H1 (cell line): ENCODE measurements around the gene MCRS1. TPM values are rescaled to one million over a fixed set of nuclear protein-coding genes. Genes with fewer than 3 reads are reported as not detected.

Experiments
- CTCF ChIA-PET: fragments of 300-600 bp; sonication (Branson Sonifier 250); formaldehyde crosslinking; loops from one replicate; lab custom pipeline; 2021; ENCODE audit not compliant: partially characterized antibody; lab: Charles Lee
- POLR2A ChIA-PET: fragments of 300-600 bp; sonication (Branson Sonifier 250); formaldehyde crosslinking; loops from one replicate; lab custom pipeline; 2021; ENCODE audit warnings: inconsistent platforms; ENCODE audit not compliant: partially characterized antibody; lab: Charles Lee
- DNase-seq, 2 experiments: peaks; one replicate each; pipeline versions ENCODE4 v3.0.0 to v3.0.0-alpha.2; 2010 to 2022; ENCODE audit warnings: low spot score in 2 of 2, low read depth in 1 of 2, mixed read lengths in 1 of 2
- FAIRE-seq: peaks from 2 replicates; lab custom pipeline; 2011; peaks lifted over from hg19 to GRCh38; lab: Jason Lieb, UNC
- H2AFZ ChIP-seq: 2 replicates; pipeline ENCODE4 v1.8.1; 2012; ENCODE audit warnings: low read length, inconsistent platforms
- H2AK5ac ChIP-seq: 2 replicates; pipeline ENCODE4 v1.6.1; 2013; ENCODE audit warnings: low read depth, low read length
- H2BK120ac ChIP-seq: replicated peaks from 2 replicates; pipeline ENCODE3; 2013; ENCODE audit warnings: low read depth, low read length, inconsistent platforms
- H2BK12ac ChIP-seq: 2 replicates; pipeline ENCODE4 v1.6.1; 2013; ENCODE audit warnings: low read depth, low read length
- H2BK15ac ChIP-seq: 2 replicates; pipeline ENCODE4 v1.6.1; 2013; ENCODE audit warnings: low read length
- H2BK20ac ChIP-seq: 2 replicates; pipeline ENCODE4 v1.6.1; 2013; ENCODE audit warnings: low read length
- H2BK5ac ChIP-seq: 2 replicates; pipeline ENCODE4 v1.6.1; 2013; ENCODE audit warnings: low read depth, low read length
- H3K14ac ChIP-seq: 2 replicates; pipeline ENCODE4 v1.6.1; 2013; ENCODE audit warnings: inconsistent platforms; ENCODE audit not compliant: insufficient read length
- H3K18ac ChIP-seq: 2 replicates; pipeline ENCODE4 v1.6.1; 2013; ENCODE audit warnings: low read length; ENCODE audit errors: extremely low read depth
- H3K23ac ChIP-seq: 2 replicates; pipeline ENCODE4 v1.6.1; 2013; ENCODE audit warnings: inconsistent platforms; ENCODE audit not compliant: insufficient read length
- H3K23me2 ChIP-seq: 2 replicates; pipeline ENCODE4 v1.6.1; 2013; ENCODE audit warnings: low read depth, low read length
- H3K27ac ChIP-seq: 2 replicates; pipeline ENCODE4 v1.6.1; 2011; ENCODE audit warnings: low read depth, low read length, inconsistent platforms
- H3K27me3 ChIP-seq, 4 experiments: replicated peaks in 1 of 4; 1 replicate in 1 of 4; 2 replicates in 3 of 4; pipeline versions ENCODE4 v1.6.1 to v1.8.1; 2011 to 2013; ENCODE audit warnings: low read length in 3 of 4, mild to moderate bottlenecking in 3 of 4, inconsistent platforms in 2 of 4, mixed read lengths in 2 of 4, moderate library complexity in 1 of 4; ENCODE audit not compliant: control insufficient read depth in 3 of 4, insufficient read depth in 3 of 4; ENCODE audit errors: extremely low read depth in 1 of 4
- H3K36me3 ChIP-seq, 4 experiments: 2 replicates each; pipeline versions ENCODE4 v1.6.1 to v1.8.1; 2011 to 2013; ENCODE audit warnings: mild to moderate bottlenecking in 4 of 4, low read length in 3 of 4, moderate library complexity in 2 of 4, control low read depth in 1 of 4, inconsistent platforms in 1 of 4; ENCODE audit not compliant: insufficient read depth in 4 of 4, control insufficient read depth in 2 of 4
- H3K4ac ChIP-seq: replicated peaks from 2 replicates; pipeline ENCODE3; 2013; ENCODE audit warnings: low read length, low read depth, mixed read lengths, inconsistent platforms; ENCODE audit not compliant: insufficient read length
- H3K4me1 ChIP-seq, 4 experiments: replicated peaks in 1 of 4; 1 replicate in 1 of 4; 2 replicates in 3 of 4; pipeline versions ENCODE4 v1.6.1 to v1.8.1; 2011 to 2013; ENCODE audit warnings: low read length in 3 of 4, inconsistent platforms in 2 of 4, mixed read lengths in 1 of 4; ENCODE audit not compliant: insufficient read depth in 4 of 4, control insufficient read depth in 3 of 4
- H3K4me2 ChIP-seq, 2 experiments: 2 replicates each; pipeline versions ENCODE4 v1.6.1 to v1.8.1; 2011 to 2013; ENCODE audit warnings: low read depth in 2 of 2, low read length in 2 of 2, control low read depth in 1 of 2, inconsistent platforms in 1 of 2, mild to moderate bottlenecking in 1 of 2; ENCODE audit not compliant: insufficient read depth in 1 of 2
- H3K4me3 ChIP-seq, 4 experiments: fragments of 200-600, 300-600 bp in 1 of 4; sonication (generic), shearing (Covaris generic), sonication (Bioruptor Twin) in 1 of 4; 2 replicates each; pipeline versions ENCODE4 v1.5.1 to v1.8.1; 2011 to 2016; ENCODE audit warnings: low read length in 4 of 4, low read depth in 3 of 4, control low read depth in 2 of 4, inconsistent platforms in 2 of 4, mild to moderate bottlenecking in 2 of 4, mixed read lengths in 1 of 4, moderate library complexity in 1 of 4; ENCODE audit not compliant: insufficient read depth in 2 of 4; ENCODE audit errors: extremely low read depth in 1 of 4
- H3K56ac ChIP-seq: replicated peaks from 2 replicates; pipeline ENCODE3; 2013; ENCODE audit warnings: low read depth, mild to moderate bottlenecking, mixed read lengths, low read length, inconsistent platforms; ENCODE audit not compliant: insufficient read length
- H3K79me1 ChIP-seq: 2 replicates; pipeline ENCODE4 v1.6.1; 2013; ENCODE audit warnings: low read depth, low read length, control low read depth
- H3K79me2 ChIP-seq, 2 experiments: 2 replicates each; pipeline versions ENCODE4 v1.6.1 to v1.8.1; 2012 to 2013; ENCODE audit warnings: low read length in 2 of 2, mild to moderate bottlenecking in 2 of 2, inconsistent platforms in 1 of 2; ENCODE audit not compliant: insufficient read depth in 2 of 2, control insufficient read depth in 1 of 2
- H3K9ac ChIP-seq, 4 experiments: replicated peaks in 1 of 4; 1 replicate in 1 of 4; 2 replicates in 3 of 4; pipeline versions ENCODE4 v1.6.1 to v1.8.1; 2011 to 2013; ENCODE audit warnings: low read depth in 3 of 4, low read length in 3 of 4, control low read depth in 2 of 4, mild to moderate bottlenecking in 2 of 4, moderate library complexity in 2 of 4, inconsistent platforms in 1 of 4; ENCODE audit errors: extremely low read depth in 1 of 4
- H3K9me3 ChIP-seq, 2 experiments: 2 replicates each; pipeline versions ENCODE4 v1.6.1 to v1.8.1; 2012 to 2013; ENCODE audit warnings: mild to moderate bottlenecking in 2 of 2, moderate library complexity in 2 of 2, control low read depth in 1 of 2, inconsistent platforms in 1 of 2, low read depth in 1 of 2, low read length in 1 of 2, mixed read lengths in 1 of 2; ENCODE audit not compliant: insufficient read depth in 2 of 2
- H4K20me1 ChIP-seq, 2 experiments: replicated peaks in 1 of 2; 2 replicates each; pipeline versions ENCODE3 to v1.8.1; 2011 to 2013; ENCODE audit warnings: inconsistent platforms in 2 of 2, low read length in 2 of 2, mild to moderate bottlenecking in 1 of 2; ENCODE audit not compliant: insufficient read depth in 2 of 2, control insufficient read depth in 1 of 2
- H4K5ac ChIP-seq: 2 replicates; pipeline ENCODE4 v1.6.1; 2013; ENCODE audit warnings: low read length, low read depth, mixed read lengths, inconsistent platforms; ENCODE audit not compliant: insufficient read length
- H4K8ac ChIP-seq: 2 replicates; pipeline ENCODE4 v1.8.0; 2013; ENCODE audit warnings: mild to moderate bottlenecking, moderate library complexity, low read length, inconsistent platforms; ENCODE audit not compliant: insufficient read depth; ENCODE audit errors: extremely low read depth
- H4K91ac ChIP-seq: replicated peaks from 2 replicates; pipeline ENCODE3; 2013; ENCODE audit warnings: low read length, mixed read lengths, inconsistent platforms; ENCODE audit not compliant: insufficient read length
- ATF3 ChIP-seq: IDR thresholded peaks from 2 replicates; pipeline ENCODE4 v1.6.1; 2011; ENCODE audit warnings: low read depth, mild to moderate bottlenecking, low read length; ENCODE audit not compliant: insufficient read depth
- CHD2 ChIP-seq: IDR thresholded peaks from 2 replicates; pipeline ENCODE4 v1.6.1; 2012; ENCODE audit warnings: low read length, improper control_type of control experiment
- GABPA ChIP-seq: IDR thresholded peaks from 2 replicates; pipeline ENCODE4 v1.6.1; 2011; ENCODE audit warnings: mild to moderate bottlenecking, low read length, moderate library complexity, borderline replicate concordance; ENCODE audit not compliant: insufficient read depth
- JUN ChIP-seq: IDR thresholded peaks from 2 replicates; pipeline ENCODE4 v1.6.1; 2011; ENCODE audit warnings: low read depth, mild to moderate bottlenecking, improper control_type of control experiment, low read length
- RNF2 ChIP-seq: fragments of 200-900, 300-1000 bp; sonication (generic); IDR thresholded peaks from 2 replicates; pipeline ENCODE4 v1.7.1; 2016; ENCODE audit warnings: borderline replicate concordance, low read depth, mild to moderate bottlenecking, antibody characterized with exemption, low read length; ENCODE audit not compliant: poor library complexity, severe bottlenecking; ENCODE audit errors: missing control alignments
- SAP30 ChIP-seq: fragments of 300-600 bp; sonication (generic); IDR thresholded peaks from 2 replicates; pipeline ENCODE4 v1.7.1; 2012; ENCODE audit warnings: low read length, moderate library complexity, mild to moderate bottlenecking, inconsistent platforms; ENCODE audit not compliant: insufficient read depth, insufficient replicate concordance
- TAF1 ChIP-seq: IDR thresholded peaks from 2 replicates; pipeline ENCODE4 v1.6.1; 2011; ENCODE audit warnings: mild to moderate bottlenecking, low read depth, low read length
- YY1 ChIP-seq: IDR thresholded peaks from 2 replicates; pipeline ENCODE4 v1.6.1; 2011; ENCODE audit warnings: low read depth, mild to moderate bottlenecking, low read length
- WGBS, 2 experiments: shearing (Covaris generic) in 1 of 2; methylation state at CpG; one replicate each; pipeline versions ENCODE4 v1.1.6 to v1.1.7; 2013 to 2015; ENCODE audit warnings: low lambda C conversion rate in 2 of 2, mixed read lengths in 2 of 2, inconsistent platforms in 1 of 2, low coverage in 1 of 2, missing lambda C conversion rate in 1 of 2; ENCODE audit not compliant: insufficient replicate concordance in 2 of 2, insufficient coverage in 1 of 2, insufficient read length in 1 of 2; ENCODE audit errors: extremely low coverage in 1 of 2, missing lambda C conversion rate in 1 of 2; 5-methylcytosine and 5-hydroxymethylcytosine counted together
- polyA plus RNA-seq, 7 experiments: library from polyadenylated mRNA; depleted of rRNA in 3 of 7; stranded (reverse) in 5 of 7; unstranded in 2 of 7; fragments of >200 nt in 5 of 7; fragments of 200-250 nt in 2 of 7; gene quantifications; 1 replicate in 5 of 7; 2 replicates in 1 of 7; 4 replicates in 1 of 7; pipeline versions ENCODE4 v1.2.1 to v1.2.3, GENCODE V29; 2011 to 2013; ENCODE audit warnings: missing spikeins in 2 of 7, mixed read lengths in 2 of 7
- total RNA-seq: library from RNA; stranded (reverse); fragmentation: NEBNext Ultra II Directional; extraction: Animal tissue kit (Norgen Biotek cat#: 25700); gene quantifications from 2 replicates; pipeline ENCODE4 v1.2.1, GENCODE V29; 2021

The MCRS1 gene
- total and polyA plus RNA-seq, 2 of the 8 experiments (the other 6 are each of a cell fraction or from before 2014, with no cell fraction given) = 90.3 to 139 TPM

- H3K36me3 ChIP-seq = no peaks in the 10 kb centered on the region
- no peaks in the 10 kb centered on the region for H3K79me2 ChIP-seq
- H3K4me3 ChIP-seq = peak overlapping the region; percentile 22 to 56 (median 34); a peak in 6 of 8 replicates
- H3K56ac ChIP-seq = no peak overlapping the region
- no peak overlapping the region for H3K9ac ChIP-seq
- H4K5ac ChIP-seq = no peak overlapping the region
- no peak overlapping the region for H3K14ac ChIP-seq
- H4K20me1 ChIP-seq = no peaks in the 10 kb centered on the region
- H2AK5ac ChIP-seq = no peak overlapping the region
- H3K4me1 ChIP-seq = peaks cover 0 to 14% (median 9%) of the 10 kb centered on the region in 4 experiments; a peak in 6 of 7 replicates
- peak overlapping the region; percentile 76 to 95 for H3K4me2 ChIP-seq
- peak overlapping the region; percentile 95; the same call in 1 of the 2 replicates for H2BK15ac ChIP-seq
- H2BK20ac ChIP-seq = peak overlapping the region; percentile 32; the same call in 1 of the 2 replicates
- H2BK5ac ChIP-seq = no peak overlapping the region
- no peak overlapping the region for H3K27ac ChIP-seq
- no peaks in the 10 kb centered on the region for H3K9me3 ChIP-seq
- peak overlapping the region; percentile 72 for H3K4ac ChIP-seq
- FAIRE-seq (no peak), DNase-seq (no peak)
- ChIA-PET POLR2A (interaction anchor here (1.2 to 6.7 kb wide), 2 partner anchors 16 to 27 kb away, joined by 3 to 72 read pairs; partner anchors contain the start of gene MCRS1), CTCF (interaction anchor here (0.9 to 14.0 kb wide), 11 partner anchors 10 to 261 kb away, joined by 3 to 171 read pairs (median 6); partner anchors contain the start of genes KCNH3 and MCRS1)
- H3K23ac ChIP-seq = no peak overlapping the region
- no peak overlapping the region for H4K91ac ChIP-seq
- no peak overlapping the region for H2BK120ac ChIP-seq
- H3K27me3 ChIP-seq = peaks cover 6 to 62% (median 51%) of the 10 kb centered on the region in 4 experiments
- peak overlapping the region; percentile 97; the same call in 1 of the 2 replicates for H2BK12ac ChIP-seq
- peak overlapping the region; percentile 81 for H4K8ac ChIP-seq
- peaks cover 8% of the 10 kb centered on the region; the same call in 1 of the 2 replicates for H3K23me2 ChIP-seq
- no peak overlapping the region for H3K18ac ChIP-seq
- H2AFZ ChIP-seq = peak overlapping the region; percentile 61; the same call in 1 of the 2 replicates
- WGBS, 2 experiments = 90% methylated on average over 24 of the region's 28 CpGs; no CpG with 5 or more reads in 1 of the 2 experiments
- H3K79me1 ChIP-seq = no peaks in the 10 kb centered on the region
- TF ChIP-seq TAF1 (no peak), SAP30 (no peak), YY1 (no peak), JUN (no peak), GABPA (no peak), ATF3 (no peak), CHD2 (no peak), RNF2 (no peak)
Measured at GRCh38 chr12:49549735-49550692, 17.9 kb downstream of the MCRS1 start.
